ENCODE data around the gene BNIP1.

The BNIP1 gene

GRCh38 chr5:173198049-173198448 is 53.7 kb downstream of the BNIP1 start:
- Histone ChIP-seq H4K20me1 (ENCODE audit: insufficient read depth) (no peaks in the 10 kb centered on the region), H2AFZ (ENCODE audit: low read depth) (no peak overlapping the region), H3K4me2 (no peak overlapping the region), H3K27me3 (ENCODE audit: insufficient read depth, low read depth) (no peaks in the 10 kb centered on the region), H3K9ac (no peak overlapping the region), H3K27ac (no peak overlapping the region), H3K4me3 (IDR thresholded peaks at IDR 0.05; ENCODE audit: insufficient read depth, low read depth, low read length) (no peak overlapping the region), H3K4me1 (ENCODE audit: low read depth, poor library complexity, severe bottlenecking) (no peaks in the 10 kb centered on the region), H3K79me2 (ENCODE audit: insufficient read depth, low read depth) (no peaks in the 10 kb centered on the region), H3K36me3 (ENCODE audit: insufficient read depth) (no peaks in the 10 kb centered on the region)
- TF ChIP-seq CTCF (conservative IDR thresholded peaks at IDR 0.05; ENCODE audit: low read depth, low read length): no peak

- no peak overlapping the region for H3K4me3 ChIP-seq (IDR thresholded peaks at IDR 0.05; ENCODE audit: insufficient read depth, low read depth, low read length)
- TF ChIP-seq CTCF (conservative IDR thresholded peaks at IDR 0.05; ENCODE audit: low read depth, low read length): no peak
- H4K20me1 ChIP-seq (ENCODE audit: insufficient read depth): no peaks in the 10 kb centered on the region
- H2AFZ ChIP-seq (ENCODE audit: low read depth): no peak overlapping the region
- H3K4me1 ChIP-seq (ENCODE audit: low read depth, poor library complexity, severe bottlenecking): no peaks in the 10 kb centered on the region
- no peaks in the 10 kb centered on the region for H3K27me3 ChIP-seq (ENCODE audit: insufficient read depth, low read depth)
- no peak overlapping the region for H3K27ac ChIP-seq
- H3K9ac ChIP-seq: no peak overlapping the region
- no peak overlapping the region for H3K4me2 ChIP-seq
- no peaks in the 10 kb centered on the region for H3K36me3 ChIP-seq (ENCODE audit: insufficient read depth)
- no peaks in the 10 kb centered on the region for H3K79me2 ChIP-seq (ENCODE audit: insufficient read depth, low read depth)
Measured at GRCh38 chr5:173200356-173200755, 56.0 kb downstream of the BNIP1 start.

GRCh38 chr5:173201636-173202265 is 57.4 kb downstream of the BNIP1 start:
- Histone ChIP-seq H3K4me1 (ENCODE audit: low read depth, poor library complexity, severe bottlenecking) (no peaks in the 10 kb centered on the region), H3K27me3 (ENCODE audit: insufficient read depth, low read depth) (no peaks in the 10 kb centered on the region), H3K79me2 (ENCODE audit: insufficient read depth, low read depth) (no peaks in the 10 kb centered on the region), H3K36me3 (ENCODE audit: insufficient read depth) (no peaks in the 10 kb centered on the region), H3K27ac (no peak overlapping the region), H2AFZ (ENCODE audit: low read depth) (no peak overlapping the region), H3K4me2 (no peak overlapping the region), H3K9ac (no peak overlapping the region), H3K4me3 (IDR thresholded peaks at IDR 0.05; ENCODE audit: insufficient read depth, low read depth, low read length) (no peak overlapping the region), H4K20me1 (ENCODE audit: insufficient read depth) (no peaks in the 10 kb centered on the region)
- TF ChIP-seq CTCF (conservative IDR thresholded peaks at IDR 0.05; ENCODE audit: low read depth, low read length): no peak

GRCh38 chr5:173202266-173202875 is 58.0 kb downstream of the BNIP1 start:
- H3K4me3 ChIP-seq (IDR thresholded peaks at IDR 0.05; ENCODE audit: insufficient read depth, low read depth, low read length): no peak overlapping the region
- H3K27me3 ChIP-seq (ENCODE audit: insufficient read depth, low read depth): no peaks in the 10 kb centered on the region
- H3K27ac ChIP-seq: no peak overlapping the region
- H3K4me2 ChIP-seq: no peak overlapping the region
- no peak overlapping the region for H2AFZ ChIP-seq (ENCODE audit: low read depth)
- H3K36me3 ChIP-seq (ENCODE audit: insufficient read depth): no peaks in the 10 kb centered on the region
- no peak overlapping the region for H3K9ac ChIP-seq
- no peaks in the 10 kb centered on the region for H3K79me2 ChIP-seq (ENCODE audit: insufficient read depth, low read depth)
- no peaks in the 10 kb centered on the region for H3K4me1 ChIP-seq (ENCODE audit: low read depth, poor library complexity, severe bottlenecking)
- TF ChIP-seq CTCF (conservative IDR thresholded peaks at IDR 0.05; ENCODE audit: low read depth, low read length): no peak
- no peaks in the 10 kb centered on the region for H4K20me1 ChIP-seq (ENCODE audit: insufficient read depth)
